CD4-positive, alpha-beta T cell (primary cell): ENCODE measurements around the gene ITGA11. TPM values are rescaled to one million over a fixed set of nuclear protein-coding genes. Genes with fewer than 3 reads are reported as not detected.

Experiments used
- ATAC-seq: fragments of 200-7000 bp; cut with Tn5 transposase; one replicate; pipeline ENCODE4 v1.10.0; 2022; ENCODE audit warnings: mild to moderate bottlenecking; ENCODE audit not compliant: poor library complexity
- CTCF ChIA-PET: fragments of 350-600 bp; sonication (Branson Sonifier 250); formaldehyde crosslinking; loops from one replicate; lab custom pipeline; 2021; ENCODE audit warnings: antibody characterized with exemption, inconsistent platforms; lab: Charles Lee
- POLR2A ChIA-PET: fragments of 350-600 bp; sonication (Branson Sonifier 250); formaldehyde crosslinking; loops from one replicate; lab custom pipeline; 2021; ENCODE audit warnings: antibody characterized with exemption, inconsistent platforms; lab: Charles Lee
- DNase-seq, 14 experiments: peaks; one replicate each; pipeline ENCODE4 v3.0.0-alpha.2; 2013 to 2020; ENCODE audit warnings: mixed read lengths in 2 of 14
- H3K27ac ChIP-seq, 2 donors: one replicate each; pipeline versions ENCODE4 v1.5.1 to v1.7.0; 2013; ENCODE audit warnings: low read length in 2 of 2, low read depth in 1 of 2, mild to moderate bottlenecking in 1 of 2
- H3K27me3 ChIP-seq, 2 experiments: 1 replicate in 1 of 2; 2 replicates in 1 of 2; pipeline versions ENCODE4 v1.6.1 to v1.7.0; 2013; ENCODE audit warnings: low read length in 2 of 2, control low read depth in 1 of 2, mild to moderate bottlenecking in 1 of 2, moderate library complexity in 1 of 2; ENCODE audit not compliant: insufficient read depth in 2 of 2, control insufficient read depth in 1 of 2
- H3K36me3 ChIP-seq: one replicate; pipeline ENCODE4 v1.6.1; 2013; ENCODE audit warnings: low read length, control low read depth; ENCODE audit not compliant: insufficient read depth
- H3K4me1 ChIP-seq: one replicate; pipeline ENCODE4 v1.6.1; 2013; ENCODE audit warnings: low read length, control low read depth; ENCODE audit not compliant: insufficient read depth
- H3K4me3 ChIP-seq: one replicate; pipeline ENCODE4 v1.5.1; 2013; ENCODE audit warnings: mild to moderate bottlenecking, low read length, moderate library complexity
- H3K9me3 ChIP-seq, 2 experiments: 1 replicate in 1 of 2; 2 replicates in 1 of 2; pipeline versions ENCODE4 v1.6.1 to v1.7.0; 2013; ENCODE audit warnings: low read length in 2 of 2, mild to moderate bottlenecking in 2 of 2, control low read depth in 1 of 2, moderate library complexity in 1 of 2; ENCODE audit not compliant: control insufficient read depth in 1 of 2, insufficient read depth in 1 of 2
- H3K27ac Mint-ChIP-seq: one replicate; pipeline ENCODE4 v1.8.0; 2020; ENCODE audit warnings: mixed read lengths
- H3K27me3 Mint-ChIP-seq: one replicate; pipeline ENCODE4 v1.8.0; 2021; ENCODE audit warnings: mixed read lengths
- H3K36me3 Mint-ChIP-seq: one replicate; pipeline ENCODE4 v1.8.0; 2021; ENCODE audit warnings: low read depth, mixed read lengths
- H3K4me1 Mint-ChIP-seq: one replicate; pipeline ENCODE4 v1.8.0; 2021; ENCODE audit warnings: low read depth, mixed read lengths
- H3K4me3 Mint-ChIP-seq: one replicate; pipeline ENCODE4 v1.8.0; 2020; ENCODE audit warnings: mild to moderate bottlenecking, mixed read lengths
- H3K9me3 Mint-ChIP-seq: one replicate; pipeline ENCODE4 v1.8.0; 2020; ENCODE audit warnings: mixed read lengths
- CTCF ChIP-seq: fragments of 200-600 bp; IDR thresholded peaks from one replicate; pipeline ENCODE4 v1.8.0; 2022; ENCODE audit warnings: antibody characterized with exemption, mild to moderate bottlenecking
- intact Hi-C, 2 experiments: fragments of 100-400 bp; cut with DNase I in 1 of 2; cut with micrococcal nuclease in 1 of 2; formaldehyde crosslinking; loops; one replicate each; pipeline versions ENCODE4 v1.15.1 to v1.9.0; 2023 to 2025; cut with DNase I, micrococcal nuclease
- total RNA-seq, 174 experiments: library from RNA in 2 of 174; stranded (reverse) in 2 of 174; gene quantifications; one replicate each; pipeline ENCODE4 v1.2.3 and lab custom pipeline; 2021 to 2026

The ITGA11 gene
- total RNA-seq, 2 experiments from 2014 or later = 0.08 to 0.20 TPM

GRCh38 chr15:68465861-68466560 lies 34.0 kb upstream of the ITGA11 start:
- no peaks in the 10 kb centered on the region for H3K9me3 Mint-ChIP-seq
- H3K36me3 Mint-ChIP-seq = no peaks in the 10 kb centered on the region
- TF ChIP-seq CTCF = no peak
- Histone ChIP-seq H3K4me1 (no peaks in the 10 kb centered on the region), H3K4me3 (no peak overlapping the region), H3K27ac (no peak overlapping the region), H3K9me3 (no peaks in the 10 kb centered on the region), H3K36me3 (no peaks in the 10 kb centered on the region), H3K27me3 (no peaks in the 10 kb centered on the region)
- ChIA-PET POLR2A (no interaction called here), CTCF (no interaction called here)
- H3K4me1 Mint-ChIP-seq = no peaks in the 10 kb centered on the region
- intact Hi-C loops = no loop called here
- H3K4me3 Mint-ChIP-seq = no peak overlapping the region
- ATAC-seq = no peak
- H3K27me3 Mint-ChIP-seq = peaks cover 7% of the 10 kb centered on the region
- DNase-seq = no peak
- no peak overlapping the region for H3K27ac Mint-ChIP-seq

DNA sequence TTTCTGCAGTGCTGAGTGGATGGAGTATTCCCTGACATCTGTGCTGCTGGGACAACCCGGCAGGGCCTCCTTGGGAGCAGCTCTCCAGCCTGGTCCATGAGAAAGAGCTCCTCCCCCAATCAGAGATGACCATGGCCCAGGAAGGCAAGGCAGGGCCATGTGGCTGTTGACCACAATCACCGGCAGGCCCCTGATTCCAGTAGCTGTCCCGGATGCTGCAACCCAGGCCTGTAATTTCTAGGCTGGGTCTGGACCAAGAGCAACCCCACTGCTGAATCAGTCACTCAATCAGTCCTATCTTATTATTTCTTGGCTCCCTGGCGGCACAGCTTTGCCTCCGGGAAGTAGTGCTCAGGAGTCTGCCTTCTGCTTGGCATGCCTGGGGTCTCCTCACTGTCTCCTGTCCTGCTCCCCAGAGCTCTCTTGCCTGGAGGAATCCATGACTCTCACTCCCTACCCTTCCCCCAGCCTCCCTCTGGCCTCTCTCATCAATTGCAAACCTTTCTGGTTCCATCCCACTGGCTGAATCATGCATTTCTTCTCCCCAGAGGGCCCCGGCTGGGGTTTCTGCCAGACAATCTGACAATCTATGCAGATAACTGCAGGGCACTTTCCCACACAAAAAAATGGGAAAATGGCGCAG lies 32.6 kb upstream of the ITGA11 start:
- no peak overlapping the region for H3K27ac Mint-ChIP-seq
- no peak for TF ChIP-seq CTCF

GRCh38 chr15:68463996-68464395 lies 32.0 kb upstream of the ITGA11 start:
- no peak for DNase-seq
- Histone ChIP-seq H3K9me3 (no peaks in the 10 kb centered on the region), H3K36me3 (no peaks in the 10 kb centered on the region), H3K27me3 (peaks cover 0 to 4% of the 10 kb centered on the region in 2 experiments), H3K27ac (no peak overlapping the region), H3K4me1 (no peaks in the 10 kb centered on the region), H3K4me3 (no peak overlapping the region)
- no peak for TF ChIP-seq CTCF
- H3K36me3 Mint-ChIP-seq = no peaks in the 10 kb centered on the region
- ATAC-seq = no peak
- POLR2A ChIA-PET = no interaction called here
- H3K27me3 Mint-ChIP-seq = peaks cover 11% of the 10 kb centered on the region
- no peaks in the 10 kb centered on the region for H3K9me3 Mint-ChIP-seq
- no peaks in the 10 kb centered on the region for H3K4me1 Mint-ChIP-seq
- no peak overlapping the region for H3K27ac Mint-ChIP-seq
- CTCF ChIA-PET = no interaction called here
- no peak overlapping the region for H3K4me3 Mint-ChIP-seq
- intact Hi-C loops = no loop called here

More for the DNA sequence above, 32.6 kb upstream of the ITGA11 start:
- no peak for ATAC-seq
- H3K9me3 Mint-ChIP-seq = no peaks in the 10 kb centered on the region
- no peaks in the 10 kb centered on the region for H3K36me3 Mint-ChIP-seq
- H3K27me3 Mint-ChIP-seq = peaks cover 11% of the 10 kb centered on the region
- no peaks in the 10 kb centered on the region for H3K36me3 ChIP-seq
- H3K4me1 Mint-ChIP-seq = no peaks in the 10 kb centered on the region
- H3K9me3 ChIP-seq = no peaks in the 10 kb centered on the region
- ChIA-PET CTCF (no interaction called here), POLR2A (no interaction called here)
- H3K27me3 ChIP-seq = peaks cover 0 to 4% of the 10 kb centered on the region in 2 experiments
- no peak for DNase-seq
- no peaks in the 10 kb centered on the region for H3K4me1 ChIP-seq
- H3K27ac ChIP-seq = no peak overlapping the region
- H3K4me3 Mint-ChIP-seq = no peak overlapping the region
- intact Hi-C loops = no loop called here
- no peak overlapping the region for H3K4me3 ChIP-seq
